RWPE2 (cell line): ENCODE measurements around the gene ACYP2.
"Not testable (repeated sequence)": the region's sequence is repeated elsewhere in the genome, so short reads cannot be mapped to it uniquely, and the experiment has no call there.

Experiments
- ATAC-seq: fragments of 200-7000 bp; cut with Tn5 transposase; 3 replicates; pipeline ENCODE4 v1.9.1; 2021; ENCODE audit warnings: low read depth
- DNase-seq: peaks from one replicate; pipeline ENCODE4 v3.0.0-alpha.2; 2020; ENCODE audit warnings: low spot score
- H3K27ac ChIP-seq: fragments of 450-650 bp; 2 replicates; pipeline ENCODE4 v1.5.1; 2017; ENCODE audit warnings: mild to moderate bottlenecking; ENCODE audit not compliant: poor library complexity, severe bottlenecking
- H3K27me3 ChIP-seq: fragments of 250-450 bp; sonication (Bioruptor Pico); 2 replicates; pipeline ENCODE4 v1.5.1; 2021; ENCODE audit warnings: mild to moderate bottlenecking, moderate library complexity; ENCODE audit not compliant: insufficient read depth, poor library complexity, severe bottlenecking
- H3K36me3 ChIP-seq: fragments of 250-450 bp; sonication (Bioruptor Pico); 2 replicates; pipeline ENCODE4 v1.5.1; 2020; ENCODE audit warnings: low read depth, mild to moderate bottlenecking, moderate library complexity
- H3K4me1 ChIP-seq: fragments of 250-450 bp; sonication (Bioruptor Pico); 2 replicates; pipeline ENCODE4 v1.5.1; 2021; ENCODE audit warnings: mild to moderate bottlenecking, moderate library complexity; ENCODE audit not compliant: insufficient read depth, poor library complexity, severe bottlenecking
- H3K4me3 ChIP-seq: fragments of 250-450 bp; sonication (Bioruptor Pico); 2 replicates; pipeline ENCODE4 v1.5.1; 2021; ENCODE audit warnings: mild to moderate bottlenecking, moderate library complexity; ENCODE audit not compliant: severe bottlenecking
- H3K9me3 ChIP-seq: fragments of 250-450 bp; sonication (Bioruptor Pico); 2 replicates; pipeline ENCODE4 v1.5.1; 2021; ENCODE audit warnings: mild to moderate bottlenecking, moderate library complexity; ENCODE audit not compliant: severe bottlenecking
- CTCF ChIP-seq: fragments of 450-650 bp; IDR thresholded peaks from one replicate; pipeline ENCODE4 v1.5.1; 2017; ENCODE audit warnings: mild to moderate bottlenecking, moderate library complexity; ENCODE audit not compliant: poor library complexity, severe bottlenecking

The ACYP2 gene

GRCh38 chr2:54260241-54260595 lies 144.8 kb downstream of the ACYP2 start:
- Histone ChIP-seq H3K36me3 (no peaks in the 10 kb centered on the region), H3K9me3 (no peaks in the 10 kb centered on the region), H3K4me3 (no peak overlapping the region), H3K4me1 (no peaks in the 10 kb centered on the region), H3K27me3 (peaks cover 3% of the 10 kb centered on the region), H3K27ac (no peak overlapping the region)
- no peak for TF ChIP-seq CTCF
- ATAC-seq = no peak
- DNase-seq = no peak

GRCh38 chr2:54261537-54261936 lies 146.1 kb downstream of the ACYP2 start:
- no peak overlapping the region for H3K27ac ChIP-seq

DNA sequence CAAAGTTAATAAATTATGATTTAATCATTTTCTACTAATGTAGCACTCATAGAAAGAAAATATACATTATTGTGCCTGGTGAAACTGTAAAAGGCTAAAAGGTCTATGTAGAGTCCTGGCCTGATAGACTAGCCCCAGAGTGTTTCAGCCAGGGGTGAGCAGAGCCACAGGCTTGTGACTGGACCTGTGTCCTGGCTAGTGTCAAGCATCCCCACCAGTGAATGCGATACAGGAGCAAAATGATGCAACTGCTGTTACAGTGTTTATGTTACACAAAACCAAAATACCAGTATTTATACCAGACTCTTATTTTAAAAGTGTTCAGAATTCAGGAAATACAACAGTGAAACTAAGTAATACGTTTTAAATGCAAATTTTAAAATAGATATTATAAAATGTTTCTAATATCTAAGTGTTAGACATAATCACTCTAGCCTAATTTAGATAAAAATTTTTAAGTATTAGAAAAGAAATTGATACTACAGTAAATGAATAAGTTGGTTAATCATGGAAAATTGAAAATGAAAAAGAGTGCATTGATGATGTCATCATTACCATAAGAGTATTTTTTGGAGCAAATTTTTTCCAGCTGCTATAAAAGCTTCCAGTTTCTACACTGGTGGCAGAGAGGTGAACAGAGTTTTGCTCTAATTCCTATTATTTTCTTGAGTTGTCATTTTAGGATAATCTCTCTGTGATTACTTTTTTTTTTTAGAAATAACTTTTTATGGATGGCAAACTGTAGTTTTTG lies 146.8 kb downstream of the ACYP2 start:
- no peak for ATAC-seq
- no peaks in the 10 kb centered on the region for H3K36me3 ChIP-seq
- H3K4me1 ChIP-seq = no peaks in the 10 kb centered on the region
- H3K27ac ChIP-seq = no peak overlapping the region
- no peak overlapping the region for H3K4me3 ChIP-seq
- no peak for TF ChIP-seq CTCF
- peaks cover 3% of the 10 kb centered on the region for H3K27me3 ChIP-seq
- H3K9me3 ChIP-seq = no peaks in the 10 kb centered on the region
- no peak for DNase-seq

More at GRCh38 chr2:54261537-54261936, 146.1 kb downstream of the ACYP2 start:
- Histone ChIP-seq H3K27me3 (peaks cover 3% of the 10 kb centered on the region), H3K9me3 (no peaks in the 10 kb centered on the region), H3K4me3 (no peak overlapping the region), H3K4me1 (no peaks in the 10 kb centered on the region), H3K36me3 (no peaks in the 10 kb centered on the region)
- ATAC-seq (no peak), DNase-seq (no peak)
- no peak for TF ChIP-seq CTCF

- DNase-seq, H3K4me3 ChIP-seq, H3K36me3 ChIP-seq, H3K27me3 ChIP-seq, H3K4me1 ChIP-seq, H3K27ac ChIP-seq, ATAC-seq, H3K9me3 ChIP-seq: not testable (repeated sequence)
Observed at GRCh38 chr2:54265081-54265480, 149.7 kb downstream of the ACYP2 start.

GRCh38 chr2:54267577-54267976 lies 152.2 kb downstream of the ACYP2 start:
- peaks cover 3% of the 10 kb centered on the region for H3K27me3 ChIP-seq
- no peak for ATAC-seq
- no peak for TF ChIP-seq CTCF

More at GRCh38 chr2:54267577-54267976, 152.2 kb downstream of the ACYP2 start:
- Histone ChIP-seq H3K4me3 (no peak overlapping the region), H3K4me1 (no peaks in the 10 kb centered on the region), H3K36me3 (no peaks in the 10 kb centered on the region), H3K27ac (no peak overlapping the region), H3K9me3 (no peaks in the 10 kb centered on the region)
- DNase-seq = no peak
